GM21515 (cell line): ENCODE measurements around the gene GARNL3.

Experiments used
- ATAC-seq: cut with Tn5 transposase; IDR thresholded peaks from one replicate; pipeline ENCODE4 v1.9.1; 2021; ENCODE audit not compliant: unreplicated experiment

The GARNL3 gene

DNA sequence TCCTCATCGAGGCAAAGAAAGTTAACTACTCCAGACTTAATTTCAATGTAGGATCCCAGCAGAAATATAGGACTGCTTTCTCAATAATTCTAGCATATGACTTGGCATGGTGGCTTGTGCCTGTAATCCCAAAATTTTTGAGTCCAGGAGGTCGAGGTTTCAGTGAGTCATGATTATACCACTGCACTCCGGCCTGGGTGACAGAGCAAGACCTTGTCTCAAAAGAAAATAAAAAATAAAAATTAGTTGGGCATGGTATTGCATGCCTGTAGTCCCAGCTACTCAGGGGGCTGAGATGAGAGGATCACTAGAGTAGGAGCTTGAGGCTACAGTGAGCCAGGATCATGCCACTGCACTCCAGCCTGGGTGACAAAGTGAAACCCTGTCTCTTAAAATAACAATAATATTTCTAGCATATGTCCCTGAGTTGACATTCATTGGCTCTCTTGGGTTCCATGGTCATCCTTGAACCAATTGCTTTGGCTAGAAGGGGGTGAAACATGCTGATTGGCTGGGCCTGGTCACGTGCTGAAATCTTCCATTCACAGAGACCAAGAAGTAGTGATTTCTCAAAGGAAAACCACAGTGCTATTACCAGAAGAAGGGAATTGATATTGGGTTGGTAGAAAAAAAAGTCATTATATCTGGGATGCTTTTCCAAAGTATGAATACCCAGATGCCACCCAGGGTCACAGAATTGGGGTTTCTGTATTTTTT lies 31.6 kb upstream of the GARNL3 start:
- ATAC-seq, result no peak

DNA sequence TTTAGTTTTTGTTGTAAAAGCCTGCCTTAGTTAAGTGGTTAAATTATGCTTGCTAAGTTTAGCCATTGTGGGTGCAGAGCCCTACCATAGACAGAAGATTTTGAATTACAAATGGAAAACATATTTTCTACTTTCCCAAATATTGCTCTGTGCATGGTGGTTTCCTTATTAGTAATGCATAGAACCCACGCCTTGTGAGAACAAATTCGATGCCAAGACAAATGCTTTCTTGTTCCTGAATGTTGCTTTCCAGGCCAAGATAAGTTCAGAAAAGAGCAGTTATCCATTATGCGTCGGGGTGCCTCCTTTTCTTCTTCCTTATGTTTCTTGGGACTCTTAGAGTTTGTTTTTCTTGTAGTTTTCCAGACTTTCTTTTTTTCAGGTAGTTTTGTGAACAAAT lies 31.0 kb upstream of the GARNL3 start:
- no peak for ATAC-seq

DNA sequence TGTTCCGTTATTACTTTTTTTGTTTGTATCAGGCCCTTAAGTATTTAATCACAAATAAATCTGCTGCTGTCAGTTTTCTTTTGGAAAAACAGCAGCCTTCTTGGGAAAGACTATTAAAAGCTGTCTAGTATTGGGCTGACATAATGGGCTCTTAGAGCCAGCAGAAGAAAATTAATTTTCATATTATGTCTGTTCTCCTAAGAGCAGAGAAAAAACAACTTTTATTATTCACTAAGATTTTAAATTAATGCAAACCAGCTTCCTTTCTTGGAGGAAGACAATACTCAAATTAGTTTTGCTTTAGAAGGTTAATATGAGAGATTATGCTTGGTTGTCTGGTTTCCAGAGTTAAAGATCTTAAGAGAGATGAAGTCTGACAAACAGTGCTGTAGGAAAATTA lies 30.6 kb upstream of the GARNL3 start:
- no peak for ATAC-seq

DNA sequence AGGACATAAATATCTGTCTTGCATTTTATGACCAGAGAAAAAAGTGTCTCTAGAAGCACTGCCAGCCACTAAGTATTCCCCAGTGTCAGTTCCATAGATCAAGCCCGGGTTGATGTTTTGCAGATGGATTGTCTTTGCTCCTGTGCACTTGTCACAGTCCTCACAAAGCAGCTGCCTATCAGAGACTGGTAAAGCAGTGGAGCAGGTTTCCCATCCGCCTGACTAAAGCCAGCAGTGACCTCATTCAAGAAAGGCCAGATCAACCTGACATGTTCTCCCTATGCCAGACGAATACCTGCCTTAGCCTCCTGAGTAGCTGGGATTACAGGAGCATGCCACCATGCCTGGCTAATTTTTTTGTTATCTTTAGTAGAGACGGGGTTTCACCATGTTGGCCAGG lies 26.8 kb upstream of the GARNL3 start:
- ATAC-seq, result no peak

DNA sequence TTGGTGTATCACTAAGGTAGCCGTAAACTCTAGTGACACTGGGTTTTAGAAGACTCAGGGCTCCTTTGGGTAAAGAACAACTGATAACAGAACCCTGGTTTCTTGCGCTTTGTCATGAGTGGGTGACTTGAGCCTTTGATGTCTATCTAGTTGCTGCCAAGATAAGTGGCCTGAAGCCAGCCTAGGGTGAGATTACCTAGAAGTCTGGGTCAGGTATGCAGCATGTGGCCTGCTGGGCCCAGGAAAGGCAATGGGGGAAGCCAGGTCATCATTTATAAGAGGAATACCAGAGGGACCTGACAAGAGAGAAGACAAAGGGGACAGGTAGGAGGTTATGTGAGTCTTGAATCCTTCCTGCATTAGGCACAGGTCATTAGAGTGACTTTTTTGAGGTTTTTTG lies 23.2 kb upstream of the GARNL3 start:
- no peak for ATAC-seq

DNA sequence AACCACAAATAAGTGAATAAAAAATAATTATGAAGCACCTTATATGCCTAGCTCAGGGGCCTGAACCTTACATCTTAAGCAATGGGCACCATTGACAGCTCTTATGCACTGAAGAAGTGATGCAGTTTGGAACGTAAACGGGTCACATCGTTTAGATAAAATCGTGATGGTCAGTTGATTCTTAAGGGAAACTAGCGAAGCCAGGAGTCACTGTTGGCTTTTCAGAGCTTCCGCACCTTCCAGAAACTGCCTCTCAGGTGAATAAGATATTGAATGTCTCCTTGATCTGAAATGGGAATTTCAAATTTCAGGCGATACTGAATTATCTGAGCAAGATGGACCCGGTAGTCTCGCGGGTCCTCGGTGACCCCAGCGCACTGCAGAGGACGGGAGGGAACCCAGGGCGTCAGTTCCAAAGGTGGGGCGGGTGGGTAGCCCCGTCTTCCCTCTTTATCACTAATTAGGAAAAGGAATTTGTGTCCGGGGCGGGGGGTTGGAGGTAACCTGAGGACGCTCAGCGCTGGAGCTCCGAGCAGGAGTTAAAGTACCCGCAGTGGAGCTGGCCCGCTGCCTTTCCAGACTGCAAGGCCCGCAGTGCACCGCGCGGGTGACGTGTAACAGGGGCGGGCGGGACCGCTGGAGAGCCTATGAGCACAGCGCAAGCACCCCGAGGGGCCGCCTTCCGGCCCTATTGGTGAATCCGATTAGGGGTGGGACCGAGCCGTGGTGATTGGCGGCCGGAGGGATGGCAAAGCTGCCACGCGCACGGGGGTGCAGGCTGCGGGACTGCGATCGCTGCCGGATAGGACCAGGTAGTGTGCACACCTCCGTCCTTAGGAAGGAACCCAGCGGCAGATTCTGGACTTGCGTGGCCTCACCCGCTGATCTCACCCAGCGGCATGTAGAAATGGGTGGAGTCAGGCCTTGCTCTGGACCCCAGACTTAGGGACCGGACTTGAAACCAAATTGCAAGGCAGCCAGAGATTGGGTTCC lies 19.7 kb upstream of the GARNL3 start:
- ATAC-seq, result peak; percentile 100

DNA sequence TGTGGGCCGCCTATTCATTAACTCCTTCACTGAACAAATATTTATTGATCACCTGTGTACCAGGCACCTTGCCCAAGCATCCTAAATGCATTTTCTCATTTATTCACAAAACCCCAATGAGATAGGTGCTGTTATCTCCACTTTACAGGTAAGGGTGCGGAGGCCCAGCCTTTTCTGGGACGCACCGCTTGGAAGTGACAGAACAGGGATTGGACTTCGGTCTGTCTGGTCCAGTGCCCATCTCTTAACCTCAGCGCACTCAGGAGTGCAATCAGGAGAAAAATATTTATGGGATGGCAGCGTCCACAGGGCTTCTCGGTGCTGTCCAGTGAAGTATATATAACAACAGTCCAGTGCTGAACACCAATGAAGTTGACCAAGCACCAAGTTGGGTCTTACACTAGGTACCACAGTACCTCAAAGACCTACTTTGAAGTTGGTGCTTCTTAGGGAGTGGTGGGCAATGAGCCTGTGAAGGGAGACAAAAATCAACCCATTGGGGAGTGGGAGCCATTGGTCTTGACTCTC lies 18.9 kb upstream of the GARNL3 start:
- ATAC-seq, result no peak

DNA sequence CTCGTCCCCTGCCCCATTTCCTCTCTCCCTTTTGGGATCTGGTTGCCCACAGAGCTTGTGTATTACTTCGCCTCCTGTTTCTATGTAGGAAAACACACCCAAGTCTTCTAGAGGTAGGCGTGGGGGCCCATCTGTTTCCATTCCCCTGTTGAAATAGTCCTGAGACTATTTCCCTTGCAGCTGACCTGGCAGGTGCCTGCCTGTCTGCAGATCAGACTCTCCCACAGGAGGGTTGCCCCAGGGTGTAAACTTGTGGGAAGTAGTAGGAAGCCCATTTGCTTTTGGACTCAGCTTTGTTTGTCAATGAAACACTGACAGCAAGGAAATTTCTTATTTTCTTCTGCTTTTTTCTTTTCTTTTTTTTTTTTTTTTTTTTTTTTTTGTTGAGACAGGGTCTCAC lies 16.3 kb upstream of the GARNL3 start:
- ATAC-seq, result no peak

DNA sequence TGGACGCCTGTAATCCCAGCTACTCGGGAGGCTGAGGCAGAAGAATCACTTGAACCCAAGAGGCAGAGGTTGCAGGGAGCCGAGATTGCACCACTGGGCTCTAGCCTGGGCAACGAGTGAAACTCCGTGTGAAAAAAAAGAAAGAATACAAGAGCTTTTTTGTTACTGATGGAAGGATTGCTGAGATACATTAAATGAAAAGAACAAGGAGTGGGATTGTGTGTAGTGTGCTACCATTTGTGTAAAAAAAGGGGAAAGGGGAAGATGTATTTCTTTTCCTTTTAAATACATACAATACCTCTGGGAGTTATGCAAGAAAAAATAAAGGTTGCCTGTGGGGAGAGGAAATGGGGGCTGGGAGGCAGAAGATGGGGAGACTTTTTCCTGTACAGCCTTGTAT lies 14.7 kb upstream of the GARNL3 start:
- ATAC-seq, result no peak

DNA sequence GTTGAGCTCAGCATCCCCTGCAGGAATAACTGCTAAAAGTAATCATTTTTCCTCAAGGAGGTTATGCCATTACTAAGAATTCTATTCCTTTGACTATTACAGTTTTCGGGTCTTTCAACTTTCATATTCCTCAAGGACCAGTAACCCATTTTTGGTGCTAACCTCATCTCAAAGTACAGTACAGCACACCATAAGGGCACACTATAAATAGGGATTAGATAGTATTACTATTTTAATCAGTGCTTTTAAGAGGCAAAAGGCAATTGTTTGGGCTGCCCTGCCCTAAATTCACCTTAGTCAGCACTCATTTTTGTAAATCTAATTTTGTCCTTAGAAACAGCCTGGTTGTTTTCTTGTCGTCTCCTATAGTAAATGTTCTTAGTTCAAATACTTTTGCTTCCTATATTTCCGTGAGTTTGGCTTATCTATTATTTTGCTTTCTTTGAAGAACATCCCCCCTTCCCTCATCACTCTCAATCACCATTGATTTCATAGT lies 13.6 kb upstream of the GARNL3 start:
- no peak for ATAC-seq

DNA sequence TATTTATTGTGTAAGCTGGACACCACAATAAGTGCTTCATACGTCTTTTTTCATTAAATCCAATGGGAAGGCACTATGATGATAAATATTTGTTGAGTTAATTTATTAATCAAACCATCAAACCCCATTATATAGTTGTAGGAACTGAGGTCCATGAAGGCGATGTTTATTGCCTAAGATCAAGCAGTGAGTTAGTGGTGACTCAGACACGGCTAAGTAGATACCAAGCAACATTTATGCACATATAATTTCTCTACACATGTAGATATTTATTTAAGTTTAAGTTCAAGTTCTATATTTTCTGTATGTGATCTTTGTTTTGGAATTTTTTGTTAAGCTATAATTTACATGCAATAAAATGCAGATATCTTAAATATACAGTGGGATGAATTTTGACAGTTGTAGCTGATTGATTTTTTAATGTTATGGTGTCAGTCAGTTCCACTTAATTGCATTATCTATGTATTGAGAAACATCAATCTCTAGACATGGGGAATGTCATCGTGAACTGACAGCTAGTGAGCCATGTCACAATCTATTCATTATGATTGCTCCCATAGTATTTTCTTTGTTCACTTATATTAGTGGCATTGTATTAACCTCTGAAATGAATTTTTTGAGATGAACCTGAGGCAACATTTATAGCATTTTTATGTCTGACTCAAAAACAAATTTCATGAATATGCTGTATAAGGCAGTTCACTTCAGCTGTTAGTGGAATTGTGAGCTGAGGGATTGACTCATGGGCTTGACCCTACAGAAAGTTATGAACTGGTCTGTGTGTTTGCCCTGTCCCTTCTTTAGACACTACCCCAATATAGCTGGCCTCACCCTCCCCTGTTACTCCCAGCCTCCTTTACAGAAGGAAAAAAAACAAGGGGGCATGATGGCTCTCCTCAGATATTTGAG lies 11.9 kb upstream of the GARNL3 start:
- no peak for ATAC-seq

DNA sequence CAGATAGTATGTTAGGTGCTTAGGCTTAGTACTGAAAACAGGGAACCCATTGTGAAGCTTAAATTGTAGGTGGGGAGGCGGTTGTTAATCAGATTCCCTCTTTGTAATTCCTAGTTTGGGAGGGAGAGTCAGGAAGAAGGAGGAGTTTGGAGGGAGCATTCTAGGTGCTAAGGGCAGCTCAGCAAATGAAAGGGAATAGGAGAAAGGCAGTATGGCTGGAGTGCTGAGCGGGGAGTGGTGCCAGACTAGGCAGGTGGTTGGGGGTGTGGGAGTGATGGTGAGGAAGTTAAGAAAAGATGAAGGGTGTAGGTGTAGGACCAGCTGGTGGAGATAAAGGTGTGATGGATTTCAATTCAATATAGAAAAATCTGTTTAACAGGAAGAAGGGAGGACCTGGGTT lies 11.1 kb upstream of the GARNL3 start:
- ATAC-seq, result no peak

DNA sequence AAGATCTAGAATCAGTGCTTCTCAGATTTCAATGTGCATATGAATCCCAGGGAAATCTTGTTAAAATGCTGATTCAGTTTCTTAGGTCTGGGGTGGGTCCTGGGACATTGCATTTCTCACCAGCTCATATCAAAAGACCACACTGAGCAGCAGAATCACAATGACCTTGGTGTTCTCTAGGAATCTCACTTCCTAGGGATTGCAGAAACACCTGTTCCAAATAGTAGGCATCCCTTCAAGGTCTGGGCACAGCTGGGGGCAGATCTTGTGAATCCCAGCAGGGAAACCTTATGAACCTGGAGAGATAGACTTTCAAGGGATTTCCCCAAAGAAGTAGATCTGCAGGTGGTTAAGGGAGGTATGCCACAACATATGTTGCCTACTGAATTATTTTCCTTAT lies 8.9 kb upstream of the GARNL3 start:
- ATAC-seq, result no peak

DNA sequence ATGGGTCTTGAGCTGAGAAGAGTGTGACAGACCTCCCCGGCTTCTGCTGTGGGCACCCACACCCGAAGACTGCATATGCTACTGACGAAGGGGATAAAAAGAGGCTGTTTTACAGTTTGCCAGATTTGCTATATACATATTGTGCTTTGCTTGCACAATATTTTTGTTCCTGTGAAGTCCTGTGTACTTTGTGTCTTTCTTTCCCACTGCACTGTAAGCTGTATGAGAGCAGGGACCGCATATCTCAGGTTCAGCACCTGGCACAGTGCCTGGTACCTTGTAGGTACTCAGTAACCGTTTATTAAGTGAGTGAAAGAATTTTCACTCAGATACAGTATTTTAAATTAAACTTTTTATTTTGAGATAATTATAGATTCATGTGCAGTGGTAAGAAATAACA lies 8.2 kb upstream of the GARNL3 start:
- ATAC-seq, result no peak

DNA sequence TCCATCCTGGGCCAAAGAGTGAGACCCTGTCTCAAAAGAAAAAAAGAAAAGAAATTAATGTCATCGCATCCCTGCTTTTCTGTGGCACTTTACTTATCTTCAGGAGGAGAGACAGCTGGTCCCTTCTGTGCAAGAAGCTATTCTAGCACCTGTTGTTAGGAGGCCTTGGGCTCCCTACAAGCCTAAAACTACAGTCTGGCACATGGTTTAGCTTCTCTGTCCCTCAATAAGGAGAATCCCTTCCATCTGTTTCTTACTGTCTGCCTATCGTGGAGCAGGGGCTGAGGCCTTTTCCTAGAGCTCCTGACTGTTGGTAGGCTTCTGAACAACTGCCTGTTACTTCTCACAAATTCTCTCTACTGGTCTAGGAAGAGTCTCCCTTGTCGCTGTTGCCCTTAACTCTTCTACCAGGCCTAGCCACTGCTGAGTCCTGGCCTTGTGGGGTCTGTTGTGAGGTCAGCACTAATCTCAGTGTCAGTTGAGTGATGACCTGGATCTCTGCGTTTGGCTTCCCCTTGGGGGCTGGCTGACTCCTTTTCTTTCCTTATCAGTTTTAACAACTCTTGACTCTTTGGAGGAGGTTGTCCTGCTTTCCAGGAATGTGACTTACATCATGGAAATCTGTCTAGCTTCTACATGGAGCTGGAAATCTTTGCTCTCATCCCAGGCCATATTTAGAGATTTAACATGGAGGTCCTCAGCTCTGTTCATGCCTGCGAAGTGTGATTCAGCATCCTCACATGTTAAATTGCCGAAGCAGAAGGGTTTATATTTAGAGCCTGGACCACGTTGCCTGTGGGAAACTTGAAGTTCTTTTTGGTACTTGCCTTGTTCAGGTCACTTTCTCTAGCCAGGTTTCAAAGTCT lies 5.7 kb upstream of the GARNL3 start:
- no peak for ATAC-seq

DNA sequence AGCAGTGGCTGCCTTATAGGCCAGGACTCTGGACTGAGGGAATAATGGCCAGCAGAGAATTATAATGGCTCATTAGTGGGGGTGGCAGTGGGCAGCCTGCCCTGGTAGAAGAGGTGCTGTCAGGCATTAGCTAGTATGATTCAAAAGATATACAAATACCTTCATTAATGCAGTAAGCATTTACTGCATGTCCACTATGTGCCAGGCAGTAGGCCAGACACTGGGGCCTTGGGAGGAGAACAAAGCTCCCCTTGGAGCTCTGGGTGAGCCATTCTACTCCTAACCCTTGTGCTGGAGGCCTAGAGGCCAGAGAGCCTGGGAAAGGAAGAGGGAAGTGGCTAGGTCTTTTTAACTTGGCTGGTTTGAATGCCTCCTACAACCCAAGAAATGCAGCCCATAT lies 2.0 kb upstream of the GARNL3 start:
- no peak for ATAC-seq

DNA sequence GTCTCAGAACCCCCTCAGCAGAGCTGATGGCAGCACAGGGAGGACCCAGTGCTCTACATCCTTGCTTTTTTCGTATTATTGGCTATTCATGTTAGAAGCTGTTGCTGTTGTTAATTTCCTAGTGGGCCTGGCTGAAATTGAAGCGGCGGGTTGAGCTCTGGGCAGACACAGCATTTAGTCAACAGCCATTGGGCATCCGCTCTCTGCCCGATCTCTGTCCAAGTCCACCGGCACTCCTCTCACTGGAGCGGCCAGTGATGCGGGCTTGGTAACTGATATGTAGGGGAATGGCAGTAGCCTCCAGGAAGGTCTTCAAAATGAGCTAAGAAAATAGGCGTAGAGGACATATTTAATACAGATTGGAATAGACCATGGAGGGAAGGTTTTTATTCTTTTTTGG lies 1.3 kb upstream of the GARNL3 start:
- ATAC-seq, result no peak

DNA sequence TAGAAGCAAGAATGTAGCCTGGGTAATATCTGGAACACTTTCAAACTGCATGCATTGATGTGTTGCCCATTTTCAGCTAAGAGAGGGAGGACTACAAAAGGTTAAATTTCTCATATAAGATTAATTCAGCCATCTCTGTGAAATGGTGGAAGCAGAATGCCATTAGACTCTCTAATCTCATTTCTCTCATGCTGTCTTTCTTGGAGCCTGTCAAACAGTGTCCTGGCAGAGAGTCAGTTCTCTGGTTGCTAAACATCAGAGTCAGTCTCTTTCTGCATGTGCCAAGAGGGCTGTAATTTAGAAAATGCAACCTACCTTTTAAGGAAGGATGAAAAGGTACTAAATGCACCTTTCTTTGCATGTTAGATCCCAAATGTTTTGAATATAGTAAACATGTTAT lies 910 bp upstream of the GARNL3 start:
- ATAC-seq, result no peak

DNA sequence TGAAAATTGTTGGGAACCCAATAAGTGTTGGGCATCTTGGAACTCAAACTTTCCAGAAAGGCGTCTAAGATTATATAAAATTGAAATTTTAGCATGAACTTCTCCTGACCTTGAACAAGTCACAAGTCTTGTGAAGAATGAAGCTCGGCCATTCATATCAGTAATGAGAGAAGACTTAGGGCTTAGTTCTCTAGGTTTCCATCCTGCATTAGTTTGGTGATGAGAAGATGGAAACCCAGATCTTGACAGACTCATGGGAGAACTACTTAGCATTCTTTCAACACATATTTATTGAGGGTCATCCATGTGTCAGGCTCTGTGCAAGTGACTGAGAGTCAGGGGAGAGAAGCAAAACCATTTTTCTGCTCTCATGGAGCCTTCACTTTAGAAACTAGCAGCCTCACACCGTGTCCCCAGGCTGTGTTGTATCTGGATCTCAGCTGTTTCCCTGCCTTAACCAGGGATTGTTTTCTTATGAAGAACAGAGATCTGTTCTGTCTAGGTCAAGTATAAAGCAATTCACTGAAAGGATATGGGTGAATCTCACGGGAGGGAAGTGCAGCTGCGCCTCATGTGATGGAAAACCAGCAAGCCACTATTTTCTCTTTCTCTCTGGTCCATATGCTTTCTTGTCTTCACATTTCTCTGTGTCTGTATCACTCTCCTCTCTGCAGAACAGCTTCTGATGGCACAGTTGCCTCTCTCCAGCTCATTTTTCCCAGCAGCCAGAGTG lies 3.4 kb downstream of the GARNL3 start:
- ATAC-seq, result no peak
